DMS114 treated with DMSO at 0.1 percent for 48 hours (cell line): ENCODE data around the gene TNS4.

Source experiments
- DNase-seq: peaks from one replicate; lab custom pipeline; 2025; ENCODE audit not compliant: unreplicated experiment; lab: John Stamatoyannopoulos, UW

TNS4 gene

GRCh38 chr17:40459636-40460603 lies 41.5 kb downstream of the TNS4 start:
- DNase-seq, result no peak

GRCh38 chr17:40458851-40459482 lies 42.5 kb downstream of the TNS4 start:
- DNase-seq, result no peak

- no peak for DNase-seq
Observed at GRCh38 chr17:40457964-40458791, 43.2 kb downstream of the TNS4 start.

GRCh38 chr17:40457369-40457768 lies 44.1 kb downstream of the TNS4 start:
- DNase-seq, result no peak

- DNase-seq, result no peak
Observed at GRCh38 chr17:40456396-40456951, 44.9 kb downstream of the TNS4 start.

- DNase-seq, result no peak
Observed at GRCh38 chr17:40454613-40454995, 46.8 kb downstream of the TNS4 start.

- DNase-seq, result no peak
Observed at GRCh38 chr17:40453881-40454612, 47.4 kb downstream of the TNS4 start.

- DNase-seq, result no peak
Observed at GRCh38 chr17:40452921-40453378, 48.5 kb downstream of the TNS4 start.

GRCh38 chr17:40452216-40452787 lies 49.1 kb downstream of the TNS4 start:
- no peak for DNase-seq

GRCh38 chr17:40451420-40451819 lies 50.0 kb downstream of the TNS4 start:
- no peak for DNase-seq

- no peak for DNase-seq
Observed at GRCh38 chr17:40450175-40450574, 51.2 kb downstream of the TNS4 start.

- no peak for DNase-seq
Observed at GRCh38 chr17:40448639-40449261, 52.7 kb downstream of the TNS4 start.

- DNase-seq, result no peak
Observed at GRCh38 chr17:40448213-40448638, 53.2 kb downstream of the TNS4 start.

- DNase-seq, result no peak
Observed at GRCh38 chr17:40447806-40448205, 53.6 kb downstream of the TNS4 start.

- DNase-seq, result no peak
Observed at GRCh38 chr17:40447148-40447644, 54.2 kb downstream of the TNS4 start.

GRCh38 chr17:40445751-40446468 lies 55.5 kb downstream of the TNS4 start:
- peak; percentile 6 for DNase-seq

GRCh38 chr17:40443988-40444899 lies 57.2 kb downstream of the TNS4 start:
- no peak for DNase-seq
